Stimulated activated CD8-positive, alpha-beta memory T cell treated with anti-CD3 and anti-CD28 coated beads, Interleukin-15, amount 100 ng/mL, for 1 hour (primary cell): Measurements from ENCODE around the gene PAX8.
"Not testable (repeated sequence)": the region's sequence is repeated elsewhere in the genome, so short reads cannot be mapped to it uniquely, and the experiment has no call there.

Source experiments
- DNase-seq: peaks from one replicate; pipeline ENCODE4 v3.0.0-alpha.2; 2020; ENCODE audit warnings: low read depth

The PAX8 gene

DNA sequence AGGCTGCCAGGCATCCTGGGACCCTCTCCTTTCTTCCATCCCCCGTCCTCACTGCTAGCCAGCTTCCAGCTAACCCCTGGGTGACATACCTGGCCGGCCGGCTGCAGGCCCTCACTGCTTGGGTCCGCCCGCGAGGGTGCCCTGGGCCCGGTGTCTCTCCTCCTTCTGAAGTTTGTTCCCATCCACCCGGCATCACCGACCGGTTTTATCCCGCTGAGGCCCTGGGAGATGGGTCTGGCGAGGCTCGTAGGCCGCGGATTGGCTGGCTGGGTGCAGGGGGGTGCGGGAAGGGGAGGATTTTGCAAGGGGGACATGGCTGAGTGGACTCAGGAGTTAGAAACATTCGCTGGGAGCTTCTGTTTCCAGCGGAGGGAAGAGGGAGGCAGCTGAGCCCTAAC, at the start of gene PAX8:
TSS of gene PAX8 (minus strand) at position 180 of the 398 bp plus-strand sequence. CDS start 527 bp downstream, outside the sequence.
- no peak for DNase-seq

DNA sequence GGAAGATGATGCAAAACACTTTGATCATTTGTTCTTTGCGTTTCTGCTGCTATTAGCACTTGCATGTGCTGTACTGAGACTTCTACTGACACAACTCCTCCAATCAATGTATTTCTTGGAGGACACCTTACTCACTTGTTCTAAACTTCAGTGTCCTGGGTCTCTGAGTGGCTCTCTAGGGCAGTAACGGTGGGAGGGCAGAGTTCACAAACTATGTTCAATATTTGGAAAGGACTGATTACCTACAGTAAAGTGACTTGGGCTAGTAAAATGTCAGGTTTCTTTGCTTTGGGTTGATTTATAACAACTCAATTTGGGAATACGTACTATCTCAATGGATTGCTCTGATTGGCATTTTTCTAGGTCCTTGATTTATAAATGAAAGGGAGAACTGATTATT, 49.3 kb upstream of the PAX8 start:
- DNase-seq: no peak

DNA sequence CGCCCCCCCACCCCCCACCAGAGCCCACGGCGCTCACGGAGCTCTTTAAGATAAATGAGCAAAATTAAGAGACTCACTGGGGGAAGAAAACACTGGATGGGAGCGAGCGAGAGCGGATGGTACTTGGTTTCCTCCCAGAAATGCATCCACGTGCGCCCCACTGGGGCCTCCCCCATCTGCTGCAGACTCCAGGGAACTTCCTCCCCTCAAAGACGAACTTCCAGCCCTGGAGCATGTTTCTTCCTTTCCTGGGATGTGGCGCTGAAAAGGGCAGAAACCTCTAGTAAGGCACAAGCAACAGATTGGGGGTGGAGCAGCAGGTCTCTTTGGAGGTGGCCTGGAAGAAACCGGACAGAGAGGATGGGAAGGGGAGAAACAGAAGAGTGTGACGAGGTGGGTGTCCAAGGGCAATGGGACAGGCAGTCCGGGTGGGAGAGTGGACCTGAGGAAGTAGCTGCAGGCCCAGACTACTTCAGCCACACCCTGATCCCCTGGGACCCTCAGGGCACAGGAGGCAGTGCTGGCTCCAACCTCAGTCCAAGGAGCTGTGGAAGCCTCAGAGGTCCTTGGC, 46.5 kb upstream of the PAX8 start:
- not testable (repeated sequence) for DNase-seq

DNA sequence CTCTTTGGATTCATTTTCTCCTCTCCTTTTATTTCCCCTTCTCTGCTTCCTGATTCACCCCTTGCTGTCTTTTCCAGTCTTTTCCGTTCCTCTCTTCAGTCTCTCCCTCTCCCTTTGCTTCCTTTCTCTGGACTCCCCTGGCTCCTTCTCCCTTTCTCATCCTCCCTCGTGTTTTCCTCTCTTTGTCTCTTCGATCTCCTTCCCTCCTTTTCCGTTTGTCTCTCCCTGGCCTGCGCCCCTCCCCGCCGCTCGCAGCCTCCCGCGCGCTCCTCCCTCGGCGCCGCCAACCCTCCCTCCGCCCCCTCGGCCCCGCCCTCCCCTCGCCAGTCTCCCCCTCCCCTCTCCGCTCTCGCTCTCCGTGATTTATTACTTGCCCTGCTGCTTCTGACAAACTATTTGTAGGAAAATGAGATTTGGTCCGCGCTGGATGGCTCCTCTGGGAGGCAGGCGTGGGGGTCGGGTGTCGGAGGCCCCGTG, 46.0 kb upstream of the PAX8 start:
- no peak for DNase-seq

DNA sequence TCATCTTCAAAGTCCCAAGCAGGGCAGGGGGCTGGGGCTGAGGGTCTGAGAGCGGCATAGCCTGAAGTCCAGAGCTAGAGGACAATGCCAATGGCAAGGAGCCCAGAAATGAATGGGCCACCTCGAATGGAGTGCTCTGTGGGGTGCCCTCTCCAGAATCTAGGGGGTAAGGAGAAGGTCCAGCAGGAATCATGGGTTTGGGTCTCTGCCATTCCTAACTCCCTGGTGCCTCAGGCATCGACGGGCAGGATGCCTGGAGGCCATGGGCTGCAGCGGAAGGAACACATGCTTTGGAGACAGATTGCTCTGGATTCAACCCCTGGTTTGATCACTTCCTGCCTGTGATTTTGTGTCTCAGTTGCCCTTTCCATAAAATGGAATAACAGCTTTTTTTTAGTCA, 44.4 kb upstream of the PAX8 start:
- not testable (repeated sequence) for DNase-seq

DNA sequence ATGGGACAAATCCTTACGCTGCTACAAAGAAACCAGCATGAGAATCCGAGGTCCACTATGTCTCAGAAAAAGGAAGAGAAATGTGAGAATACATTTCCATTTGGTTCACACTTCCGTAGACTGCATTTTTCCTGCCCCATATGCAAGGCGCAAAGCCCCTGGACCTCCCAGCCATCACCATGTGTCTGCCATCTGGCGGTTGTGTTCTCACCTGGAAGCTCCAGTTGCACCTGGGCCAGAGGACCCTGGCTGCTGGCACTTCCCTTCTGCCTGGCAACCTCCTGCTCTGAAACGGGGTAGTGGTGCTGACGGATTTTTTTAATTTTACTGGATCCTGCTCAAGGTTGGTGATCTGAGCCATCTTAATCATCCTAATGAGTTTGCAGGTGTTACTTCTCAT, 41.4 kb upstream of the PAX8 start:
- not testable (repeated sequence) for DNase-seq

DNA sequence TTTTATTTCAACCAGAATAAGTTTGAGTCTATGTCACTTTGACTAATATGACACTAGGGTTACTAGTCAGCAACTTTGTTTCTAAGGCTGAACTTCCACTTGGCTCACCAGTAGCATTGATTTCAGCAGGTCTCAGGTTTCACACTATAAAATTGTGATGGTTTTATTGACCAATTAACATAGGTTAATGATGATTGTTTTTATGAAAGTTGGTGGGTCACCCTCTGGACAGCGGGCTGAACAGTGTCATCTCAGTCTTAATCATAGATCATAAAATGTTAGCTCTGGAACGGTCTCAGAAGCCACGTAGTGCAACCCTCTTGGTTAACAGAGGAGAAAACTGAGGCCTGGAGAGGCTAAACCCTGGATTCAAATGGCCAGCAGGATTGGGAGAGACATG, 40.2 kb upstream of the PAX8 start:
- not testable (repeated sequence) for DNase-seq

DNA sequence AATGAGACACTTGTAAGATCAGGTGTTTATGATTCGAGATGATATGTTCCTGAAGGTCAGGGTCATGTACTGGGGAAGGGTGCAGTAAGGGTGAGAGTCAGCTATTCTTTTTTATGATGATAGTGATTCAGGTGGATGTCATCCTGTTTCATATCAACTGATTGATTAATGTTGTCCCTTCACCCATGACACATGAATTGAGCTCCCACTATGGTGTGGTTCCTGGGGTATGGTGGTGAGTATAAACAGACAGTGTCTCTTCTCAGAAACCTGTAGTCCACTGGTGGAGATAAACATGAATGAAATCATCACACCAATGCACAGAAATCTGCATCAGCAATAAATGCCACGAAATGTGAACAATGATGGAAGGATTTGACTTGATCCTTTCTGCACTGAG, 37.4 kb upstream of the PAX8 start:
- DNase-seq: no peak

DNA sequence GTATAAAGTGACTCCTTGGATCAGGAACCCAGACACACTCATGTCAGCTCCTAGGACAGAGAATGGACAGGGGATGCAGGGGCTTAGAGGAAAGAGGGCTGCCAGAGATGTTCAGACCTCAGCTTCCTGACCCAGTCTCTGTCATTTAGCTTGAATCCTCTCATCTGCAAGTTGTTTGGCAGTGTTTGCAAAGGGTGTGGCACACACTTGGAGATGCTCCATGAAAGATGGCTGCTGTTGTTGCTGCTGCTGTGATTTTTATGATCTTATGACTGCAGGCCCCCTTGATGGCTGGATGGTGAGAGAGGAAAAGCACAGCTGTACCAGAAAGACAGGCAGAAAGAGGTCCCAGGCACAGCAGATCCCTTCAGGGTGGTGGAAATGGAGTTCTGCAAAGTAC, 35.9 kb upstream of the PAX8 start:
- DNase-seq: not testable (repeated sequence)

DNA sequence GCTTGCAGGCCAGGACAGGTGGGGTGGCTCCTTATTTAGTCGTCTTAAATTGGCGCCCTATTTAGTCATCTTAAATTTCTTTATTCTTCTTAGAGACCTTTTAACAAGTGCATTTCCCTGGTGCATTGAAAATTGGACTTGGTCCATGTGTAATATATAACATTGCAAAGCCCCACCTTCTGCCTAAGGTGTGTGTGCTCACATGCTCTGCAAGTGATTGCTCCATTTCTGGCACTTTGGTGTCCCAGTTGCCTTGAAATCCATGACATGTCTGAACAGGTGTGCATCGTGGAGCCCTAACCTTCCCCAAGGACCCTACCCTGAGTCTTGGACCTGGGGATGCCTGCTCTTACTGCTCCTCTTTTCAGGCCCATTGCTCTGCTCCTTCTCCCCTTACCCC, 35.5 kb upstream of the PAX8 start:
- not testable (repeated sequence) for DNase-seq

DNA sequence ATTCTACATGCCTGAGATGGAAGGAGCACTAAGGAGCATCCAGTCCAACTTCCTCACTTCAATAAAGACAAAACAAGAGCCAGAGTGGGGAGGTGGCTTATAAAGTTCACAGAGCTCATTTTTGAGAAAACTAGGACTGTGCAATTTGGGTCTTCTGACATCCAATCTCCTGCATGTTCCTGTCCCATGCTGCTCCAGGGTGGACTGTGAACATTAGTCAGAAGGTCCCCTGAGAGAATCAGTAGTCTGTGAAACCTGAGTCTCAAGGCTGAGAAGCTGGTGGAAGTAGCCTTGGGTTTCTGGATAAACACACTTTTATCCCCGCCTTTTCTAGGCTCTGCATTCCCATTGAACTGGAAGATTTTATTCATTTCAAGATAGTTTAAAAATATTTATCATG, 33.1 kb upstream of the PAX8 start:
- not testable (repeated sequence) for DNase-seq

DNA sequence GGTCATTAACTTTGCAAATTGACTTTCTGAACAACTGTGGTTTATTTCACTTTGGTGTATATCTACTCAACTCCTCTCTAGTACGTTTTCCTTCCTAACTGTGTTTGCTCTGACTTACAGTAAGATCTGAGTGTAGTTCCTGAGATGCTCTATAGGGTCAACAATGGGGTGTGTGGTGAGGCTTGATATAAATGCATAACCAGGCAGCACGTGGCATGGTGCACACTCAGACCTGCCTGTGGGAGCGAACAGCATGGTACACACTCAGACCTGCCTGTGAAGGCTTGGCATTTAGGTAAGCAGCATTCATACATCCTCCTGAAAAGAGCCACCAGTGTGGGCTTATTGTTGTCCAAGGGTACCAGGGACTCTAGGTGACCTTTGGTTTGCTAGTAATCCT, 32.5 kb upstream of the PAX8 start:
- not testable (repeated sequence) for DNase-seq

DNA sequence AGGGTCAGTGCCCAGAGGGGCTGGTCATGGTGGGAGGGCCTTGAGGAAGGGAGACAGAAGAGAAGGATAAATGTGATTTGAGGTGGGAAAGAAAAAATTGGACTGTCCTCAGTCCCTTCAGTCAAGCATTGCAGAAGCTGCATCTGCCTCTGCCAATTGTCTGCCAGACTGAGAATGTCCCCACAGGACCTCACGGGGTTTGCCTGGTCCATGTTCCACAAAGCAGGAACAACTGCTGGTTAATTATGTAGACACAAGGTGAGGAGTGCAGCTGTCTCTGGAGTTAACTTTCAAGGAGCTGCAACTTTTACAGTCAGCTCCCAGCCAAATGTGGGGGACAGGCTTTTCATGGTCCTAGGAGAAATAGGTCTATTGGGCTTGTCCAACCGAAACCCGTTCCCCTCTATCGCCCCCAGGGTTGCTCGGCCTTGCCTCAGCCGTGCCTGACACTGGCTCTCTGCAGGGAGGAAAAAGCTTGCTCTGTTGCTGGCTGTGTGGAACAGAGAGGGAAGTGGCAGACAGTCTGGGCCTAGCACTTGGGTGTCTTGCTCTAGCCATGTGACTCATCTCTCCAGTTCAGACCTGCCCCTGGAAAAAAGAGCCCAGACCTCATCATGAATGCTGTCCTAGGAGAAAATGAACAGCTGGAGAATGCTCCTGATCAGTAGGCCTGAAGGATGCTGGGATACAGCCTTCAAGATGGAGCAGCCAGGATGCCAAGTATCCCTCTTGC, 31.1 kb upstream of the PAX8 start:
- no peak for DNase-seq

DNA sequence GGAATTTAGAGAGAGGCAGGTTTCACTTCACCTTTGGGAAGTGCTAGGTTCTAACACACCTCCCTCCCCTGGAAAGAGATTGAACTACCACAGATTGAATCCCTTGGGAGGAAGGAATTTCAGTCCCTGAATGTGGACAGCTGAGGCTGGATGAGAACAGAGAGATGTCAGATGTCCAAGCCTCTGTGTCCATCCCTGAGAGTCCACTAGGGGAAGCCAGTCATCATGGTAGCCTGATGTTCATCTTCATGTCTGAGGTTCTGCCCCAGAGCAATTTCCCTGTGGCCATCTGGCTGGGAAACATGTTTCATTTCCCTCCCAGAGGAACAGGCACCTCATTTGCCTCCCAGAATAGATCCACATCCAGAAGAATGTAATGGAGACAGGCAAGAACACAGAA, 30.1 kb upstream of the PAX8 start:
- not testable (repeated sequence) for DNase-seq

DNA sequence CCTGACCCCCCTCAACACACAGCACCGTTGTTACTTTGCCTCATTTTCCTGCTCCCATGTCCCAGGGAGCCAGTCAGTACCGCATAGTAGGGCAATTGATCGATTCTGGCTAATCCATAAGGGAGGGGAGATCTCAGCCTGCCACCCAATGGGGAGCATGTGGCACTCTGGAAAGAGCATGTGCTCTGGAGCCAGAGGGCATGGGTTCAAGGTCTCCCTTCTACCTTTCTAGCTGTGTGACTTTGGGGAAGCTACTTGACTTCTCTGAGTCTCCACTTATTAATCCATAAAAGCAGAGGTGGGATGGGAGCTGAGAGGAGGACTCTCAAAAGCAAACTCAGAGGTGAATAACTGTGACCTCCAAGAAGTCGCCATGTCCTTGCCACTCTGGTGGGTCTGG, 27.5 kb upstream of the PAX8 start:
- DNase-seq: not testable (repeated sequence)

DNA sequence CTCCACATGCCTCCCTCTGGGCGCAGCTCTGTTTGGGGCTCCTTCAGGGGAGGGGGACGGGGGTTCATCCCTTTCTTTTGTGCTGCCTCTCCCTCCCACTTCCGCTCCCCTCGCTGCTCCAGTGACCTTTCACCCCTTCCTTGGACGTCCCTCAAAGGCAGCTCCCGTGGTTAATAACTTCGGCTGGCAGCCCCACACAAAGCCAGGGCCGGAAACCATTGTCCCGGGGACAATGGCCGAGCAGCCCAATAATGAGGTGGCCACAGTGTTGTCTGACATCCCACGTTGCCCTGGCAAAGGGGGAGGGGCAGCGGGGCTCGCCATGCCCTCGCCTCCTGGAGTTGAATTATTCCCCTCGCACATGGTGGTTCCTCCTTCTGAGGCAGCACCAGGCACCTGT, 27.0 kb upstream of the PAX8 start:
- not testable (repeated sequence) for DNase-seq

DNA sequence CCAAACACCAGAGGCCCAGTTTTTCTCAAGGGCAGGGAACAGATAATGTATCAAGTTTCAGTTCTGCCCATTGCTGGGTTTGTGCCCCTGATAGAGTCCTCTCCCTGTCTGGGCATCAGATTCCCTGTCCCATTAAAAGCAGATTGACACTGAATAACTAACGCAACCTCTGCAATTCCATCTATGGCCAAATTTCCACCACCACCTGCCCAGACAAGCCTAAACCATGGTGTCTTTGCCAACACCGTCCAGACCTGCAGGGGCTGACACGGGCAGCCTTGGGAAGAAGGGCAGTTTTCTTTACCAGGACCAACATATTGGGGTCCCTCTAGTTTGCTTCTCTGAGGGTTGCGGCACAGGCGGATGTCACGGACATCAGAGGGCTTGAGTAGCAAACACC, 26.4 kb upstream of the PAX8 start:
- DNase-seq: no peak

DNA sequence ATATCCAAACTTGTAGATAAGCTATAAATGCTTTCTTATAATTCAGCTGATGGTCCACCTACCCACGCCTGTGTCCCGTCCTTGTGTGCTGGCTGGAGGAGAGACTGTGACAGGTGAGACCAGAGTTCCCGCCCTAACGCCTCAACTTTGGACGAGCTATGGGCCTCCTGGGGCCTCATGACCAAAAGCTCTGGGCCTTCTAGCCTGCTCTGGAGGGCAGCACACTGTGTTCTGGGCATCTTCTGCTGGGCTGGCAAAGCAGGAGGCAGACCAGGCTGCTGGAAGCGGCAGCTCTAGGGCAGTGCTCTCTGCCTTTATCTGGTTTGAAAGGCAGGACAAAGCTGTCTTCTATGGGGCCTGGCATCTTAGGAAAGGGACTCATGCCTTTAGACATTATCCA, 26.0 kb upstream of the PAX8 start:
- no peak for DNase-seq

DNA sequence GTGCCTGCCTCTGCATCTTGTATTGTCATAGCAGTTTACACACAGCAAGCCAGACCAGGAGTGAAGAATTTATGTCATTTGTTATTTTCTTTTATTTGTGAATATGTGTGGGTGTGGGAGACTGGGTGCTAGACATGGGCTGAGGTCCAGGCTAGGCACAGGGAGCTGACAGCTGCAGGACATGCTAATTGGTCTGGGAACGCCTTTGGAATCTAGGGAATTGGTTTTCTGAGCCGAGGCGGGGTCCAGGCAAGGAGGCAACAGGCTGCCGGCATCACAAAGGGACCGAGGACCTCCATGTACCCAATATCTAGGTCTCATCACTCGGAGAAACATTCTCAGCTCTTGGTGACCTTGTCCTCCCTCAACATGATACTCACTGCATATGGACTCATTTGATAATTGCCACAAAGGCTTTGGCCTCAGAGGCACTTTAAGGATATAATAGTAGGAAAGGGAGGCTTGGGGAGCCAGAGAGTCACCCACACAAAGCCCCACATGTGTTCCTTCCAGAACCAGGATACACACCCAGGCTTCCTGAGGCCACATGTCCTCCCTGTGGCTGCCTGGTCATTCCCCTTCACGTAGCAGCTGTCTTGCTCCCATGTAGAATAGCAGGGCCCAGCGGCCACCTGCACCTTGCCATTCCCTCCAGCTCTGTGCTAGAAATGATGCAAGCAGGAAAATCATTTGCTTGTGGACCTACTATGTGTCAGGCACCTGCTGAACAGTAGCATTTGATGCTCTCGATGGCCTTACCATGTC, 23.7 kb upstream of the PAX8 start:
- not testable (repeated sequence) for DNase-seq

DNA sequence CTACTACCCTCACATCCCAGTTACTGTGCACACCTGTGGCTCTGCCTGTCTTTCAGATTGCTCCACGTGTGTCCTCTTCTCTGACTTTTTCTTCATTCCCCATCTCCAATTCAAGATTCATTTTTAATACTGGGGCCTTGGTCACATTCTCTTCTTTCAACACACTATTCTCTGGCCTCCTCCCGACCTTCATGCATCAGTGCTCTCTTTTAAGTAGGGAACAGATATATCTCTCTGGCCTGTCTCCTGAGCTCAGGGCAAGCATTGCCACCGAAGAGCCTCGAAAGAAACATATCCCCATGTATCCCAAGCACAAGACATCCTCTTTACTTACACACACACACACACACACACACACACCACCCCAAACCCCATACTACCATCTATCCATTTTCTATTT, 21.6 kb upstream of the PAX8 start:
- no peak for DNase-seq

DNA sequence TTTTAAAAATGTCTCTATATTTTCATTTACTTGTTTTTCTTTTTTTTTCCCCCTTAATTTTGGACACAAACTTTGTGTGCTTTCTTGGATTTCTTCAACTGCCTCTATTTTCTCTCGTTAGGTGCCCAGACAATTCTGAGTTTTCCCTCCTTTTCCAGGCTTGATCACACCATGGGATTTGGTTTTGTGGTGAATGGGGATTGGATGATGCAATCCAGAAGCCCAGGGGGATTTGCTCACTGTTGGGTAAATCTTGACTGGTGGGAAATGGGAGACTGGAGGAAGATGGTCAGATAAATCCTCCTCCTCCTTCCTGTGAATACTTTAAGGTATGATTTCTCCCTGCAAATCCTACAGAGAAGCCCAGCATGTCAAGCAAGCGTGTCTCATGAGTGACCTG, 19.5 kb upstream of the PAX8 start:
- DNase-seq: no peak

DNA sequence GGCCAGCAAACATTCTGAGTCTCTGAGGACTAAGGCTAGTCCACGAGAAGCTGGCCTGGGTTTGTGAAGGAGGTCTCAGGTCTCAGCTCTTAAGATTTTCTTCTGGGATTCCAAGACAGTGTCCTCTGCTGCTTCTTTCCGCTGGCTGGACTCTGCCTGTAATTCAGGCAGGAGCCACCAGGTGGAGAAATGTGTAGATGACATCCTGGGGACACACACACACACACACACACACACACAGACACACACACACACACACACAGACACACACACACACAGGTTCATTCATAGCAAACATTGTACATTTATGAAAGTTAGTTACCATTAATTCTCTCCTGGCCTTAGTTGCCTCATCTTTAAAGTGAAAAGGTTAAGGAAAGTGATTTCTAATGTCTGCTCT, 18.9 kb upstream of the PAX8 start:
- not testable (repeated sequence) for DNase-seq

DNA sequence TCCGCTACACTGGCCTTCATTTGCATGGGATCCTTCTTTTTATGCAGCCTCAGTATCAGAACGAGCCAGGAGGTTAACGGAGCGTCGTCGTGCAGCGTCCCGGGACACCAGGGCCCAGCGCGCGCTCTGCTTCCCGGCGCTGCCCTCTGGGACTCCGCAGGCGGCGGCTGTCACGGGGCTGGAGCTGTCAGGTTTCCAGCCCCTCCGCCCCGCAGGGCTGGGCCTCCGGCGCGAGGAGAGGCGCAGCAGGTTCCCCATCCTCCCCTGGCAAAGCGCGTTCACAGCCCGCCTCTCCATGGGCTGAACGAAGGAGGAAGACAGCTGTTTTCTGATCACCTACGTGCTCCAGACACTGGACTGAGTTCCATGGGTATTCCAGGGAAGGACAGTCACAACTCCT, 12.5 kb upstream of the PAX8 start:
- DNase-seq: no peak
